Endodermal cell (in vitro differentiated cells): Measurements from ENCODE around the gene NFKBIZ. TPM values are rescaled to one million over a fixed set of nuclear protein-coding genes. Genes with fewer than 3 reads are reported as not detected.

ENCODE experiments used
- DNase-seq: peaks from one replicate; pipeline ENCODE4 v3.0.0-alpha.2; 2017
- H3K27ac ChIP-seq: 2 replicates; pipeline ENCODE4 v1.5.1; 2013; ENCODE audit warnings: mild to moderate bottlenecking, low read depth, low read length, moderate library complexity
- H3K27me3 ChIP-seq: 2 replicates; pipeline ENCODE4 v1.6.1; 2013; ENCODE audit warnings: mild to moderate bottlenecking, low read length, moderate library complexity; ENCODE audit not compliant: insufficient read depth, control insufficient read depth, poor library complexity, severe bottlenecking
- H3K36me3 ChIP-seq: 2 replicates; pipeline ENCODE4 v1.7.0; 2013; ENCODE audit warnings: mild to moderate bottlenecking, low read length, moderate library complexity; ENCODE audit not compliant: control insufficient read depth, insufficient read depth
- H3K4me1 ChIP-seq: one replicate; pipeline ENCODE4 v1.7.0; 2013; ENCODE audit warnings: low read length; ENCODE audit not compliant: control insufficient read depth, insufficient read depth
- H3K4me3 ChIP-seq: 2 replicates; pipeline ENCODE4 v1.5.1; 2013; ENCODE audit warnings: mild to moderate bottlenecking, low read length, moderate library complexity
- H3K9ac ChIP-seq: 2 replicates; pipeline ENCODE4 v1.6.1; 2013; ENCODE audit warnings: mild to moderate bottlenecking, low read length, moderate library complexity; ENCODE audit not compliant: poor library complexity, severe bottlenecking; ENCODE audit errors: extremely low read depth
- H3K9me3 ChIP-seq: 2 replicates; pipeline ENCODE4 v1.6.1; 2013; ENCODE audit warnings: mild to moderate bottlenecking, low read length, moderate library complexity; ENCODE audit not compliant: control insufficient read depth
- H3K27ac Mint-ChIP-seq: 2 replicates; pipeline ENCODE4 v1.8.0; 2020; ENCODE audit warnings: mixed read lengths
- H3K27me3 Mint-ChIP-seq: 2 replicates; pipeline ENCODE4 v1.8.0; 2021; ENCODE audit warnings: mild to moderate bottlenecking, mixed read lengths; ENCODE audit not compliant: insufficient read depth
- H3K36me3 Mint-ChIP-seq: 2 replicates; pipeline ENCODE4 v1.8.0; 2020; ENCODE audit warnings: low read depth, mixed read lengths
- H3K4me1 Mint-ChIP-seq: 2 replicates; pipeline ENCODE4 v1.8.0; 2020; ENCODE audit warnings: mixed read lengths
- H3K4me3 Mint-ChIP-seq: 2 replicates; pipeline ENCODE4 v1.8.0; 2020; ENCODE audit warnings: mild to moderate bottlenecking, moderate library complexity, mixed read lengths
- H3K9me3 Mint-ChIP-seq: 2 replicates; pipeline ENCODE4 v1.8.0; 2020; ENCODE audit warnings: mild to moderate bottlenecking, mixed read lengths
- WGBS, 2 experiments: methylation state at CpG; one replicate each; pipeline versions ENCODE4 v1.1.5 to v1.1.7; 2013; ENCODE audit warnings: missing lambda C conversion rate in 2 of 2, mixed read lengths in 1 of 2; ENCODE audit not compliant: insufficient coverage in 1 of 2, insufficient read length in 1 of 2; 5-methylcytosine and 5-hydroxymethylcytosine counted together
- total RNA-seq, 2 donors: library from RNA; stranded (reverse); fragmentation: NEBNext Ultra II Directional in 1 of 2; extraction: Animal tissue kit (Norgen Biotek cat#: 25700) in 1 of 2; gene quantifications; 2 replicates in 1 of 2; 3 replicates in 1 of 2; pipeline ENCODE4 v1.2.1, GENCODE V29; 2021
- TF ChIP-seq, protein P1 (sequence below): fragments of 200-600 bp; sonication (generic); conservative IDR thresholded peaks from 2 replicates; pipeline ENCODE4 v1.5.0; 2021; ENCODE audit warnings: antibody characterized with exemption, mild to moderate bottlenecking

The NFKBIZ gene
- total RNA-seq, 2 donors from 2014 or later, result 5.9 to 6.6 TPM

DNA sequence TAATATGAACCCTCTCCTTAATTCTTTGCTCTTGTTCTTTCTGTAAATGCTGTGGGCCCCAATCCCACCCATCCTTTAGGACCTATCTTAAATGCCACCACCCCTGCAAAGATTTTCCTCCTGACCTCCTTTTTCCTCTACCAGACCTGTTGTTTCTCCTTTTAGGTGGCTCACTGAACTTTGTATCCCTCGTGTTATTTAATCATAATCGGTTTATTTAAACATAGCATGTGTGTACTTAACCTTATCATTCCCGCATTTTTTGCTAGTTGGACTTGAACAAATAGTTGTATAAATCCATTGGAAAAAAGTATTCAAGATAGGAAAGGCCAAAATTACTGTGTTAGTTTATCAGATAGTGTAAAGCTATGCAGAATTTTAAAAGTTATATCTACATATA lies 988 bp upstream of the NFKBIZ start:
- peak overlapping the region; percentile 89 for H3K4me3 Mint-ChIP-seq
- WGBS, 2 experiments, result 89% methylated on average over 3 of the region's 3 CpGs; no CpG with 5 or more reads in 1 of the 2 experiments
- no peak for DNase-seq
- H3K9me3 Mint-ChIP-seq, result no peaks in the 10 kb centered on the region
- peaks cover 18% of the 10 kb centered on the region for H3K4me1 Mint-ChIP-seq
- peaks cover 14% of the 10 kb centered on the region for H3K36me3 ChIP-seq
- H3K4me3 ChIP-seq, result peak overlapping the region; percentile 72
- H3K9ac ChIP-seq, result no peak overlapping the region
- H3K36me3 Mint-ChIP-seq, result peaks cover 15% of the 10 kb centered on the region
- no peak overlapping the region for H3K27ac ChIP-seq
- H3K27ac Mint-ChIP-seq, result no peak overlapping the region
- H3K27me3 ChIP-seq, result no peaks in the 10 kb centered on the region
- H3K27me3 Mint-ChIP-seq, result no peaks in the 10 kb centered on the region
- TF ChIP-seq, protein P1, sequence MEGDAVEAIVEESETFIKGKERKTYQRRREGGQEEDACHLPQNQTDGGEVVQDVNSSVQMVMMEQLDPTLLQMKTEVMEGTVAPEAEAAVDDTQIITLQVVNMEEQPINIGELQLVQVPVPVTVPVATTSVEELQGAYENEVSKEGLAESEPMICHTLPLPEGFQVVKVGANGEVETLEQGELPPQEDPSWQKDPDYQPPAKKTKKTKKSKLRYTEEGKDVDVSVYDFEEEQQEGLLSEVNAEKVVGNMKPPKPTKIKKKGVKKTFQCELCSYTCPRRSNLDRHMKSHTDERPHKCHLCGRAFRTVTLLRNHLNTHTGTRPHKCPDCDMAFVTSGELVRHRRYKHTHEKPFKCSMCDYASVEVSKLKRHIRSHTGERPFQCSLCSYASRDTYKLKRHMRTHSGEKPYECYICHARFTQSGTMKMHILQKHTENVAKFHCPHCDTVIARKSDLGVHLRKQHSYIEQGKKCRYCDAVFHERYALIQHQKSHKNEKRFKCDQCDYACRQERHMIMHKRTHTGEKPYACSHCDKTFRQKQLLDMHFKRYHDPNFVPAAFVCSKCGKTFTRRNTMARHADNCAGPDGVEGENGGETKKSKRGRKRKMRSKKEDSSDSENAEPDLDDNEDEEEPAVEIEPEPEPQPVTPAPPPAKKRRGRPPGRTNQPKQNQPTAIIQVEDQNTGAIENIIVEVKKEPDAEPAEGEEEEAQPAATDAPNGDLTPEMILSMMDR, result no peak
- no peaks in the 10 kb centered on the region for H3K9me3 ChIP-seq
- H3K4me1 ChIP-seq, result no peaks in the 10 kb centered on the region

DNA sequence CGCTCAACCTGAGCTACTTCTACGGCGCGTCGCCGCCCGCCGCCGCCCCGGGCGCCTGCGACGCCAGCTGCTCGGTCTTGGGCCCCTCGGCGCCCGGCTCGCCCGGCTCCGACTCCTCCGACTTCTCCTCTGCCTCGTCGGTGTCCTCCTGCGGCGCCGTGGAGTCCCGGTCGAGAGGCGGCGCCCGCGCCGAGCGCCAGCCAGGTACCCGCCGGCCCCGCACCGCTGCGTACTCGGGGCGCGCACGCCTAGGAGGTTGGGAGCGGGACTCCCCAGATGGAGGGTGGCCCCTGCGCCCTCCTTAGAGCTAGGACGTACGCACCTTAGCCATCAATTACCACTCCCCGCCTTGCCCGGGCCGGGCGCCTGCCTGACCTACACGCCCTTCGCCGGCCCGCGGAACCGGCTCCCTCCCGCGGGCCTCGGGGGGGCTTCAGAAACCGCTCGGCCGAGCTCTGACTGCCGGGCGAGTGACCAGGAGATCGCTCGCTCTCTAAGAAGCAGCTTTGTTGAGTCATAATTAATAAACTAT lies 466 bp downstream of the NFKBIZ start:
- no peaks in the 10 kb centered on the region for H3K9me3 ChIP-seq
- DNase-seq, result peak; percentile 82
- no peaks in the 10 kb centered on the region for H3K4me1 ChIP-seq
- peak overlapping the region; percentile 32 for H3K27ac ChIP-seq
- Mint-ChIP-seq H3K9me3 (no peaks in the 10 kb centered on the region), H3K27me3 (no peaks in the 10 kb centered on the region), H3K27ac (peak overlapping the region; percentile 93), H3K36me3 (peaks cover 26% of the 10 kb centered on the region), H3K4me1 (peaks cover 18% of the 10 kb centered on the region), H3K4me3 (peak overlapping the region; percentile 89)
- peak overlapping the region; percentile 58 for H3K9ac ChIP-seq
- H3K36me3 ChIP-seq, result peaks cover 27% of the 10 kb centered on the region
- 0% methylated on average over 31 to 67 of the region's 67 CpGs for WGBS, 2 experiments
- no peaks in the 10 kb centered on the region for H3K27me3 ChIP-seq
- TF ChIP-seq, protein P1, result peak; percentile 30
- H3K4me3 ChIP-seq, result peak overlapping the region; percentile 95

DNA sequence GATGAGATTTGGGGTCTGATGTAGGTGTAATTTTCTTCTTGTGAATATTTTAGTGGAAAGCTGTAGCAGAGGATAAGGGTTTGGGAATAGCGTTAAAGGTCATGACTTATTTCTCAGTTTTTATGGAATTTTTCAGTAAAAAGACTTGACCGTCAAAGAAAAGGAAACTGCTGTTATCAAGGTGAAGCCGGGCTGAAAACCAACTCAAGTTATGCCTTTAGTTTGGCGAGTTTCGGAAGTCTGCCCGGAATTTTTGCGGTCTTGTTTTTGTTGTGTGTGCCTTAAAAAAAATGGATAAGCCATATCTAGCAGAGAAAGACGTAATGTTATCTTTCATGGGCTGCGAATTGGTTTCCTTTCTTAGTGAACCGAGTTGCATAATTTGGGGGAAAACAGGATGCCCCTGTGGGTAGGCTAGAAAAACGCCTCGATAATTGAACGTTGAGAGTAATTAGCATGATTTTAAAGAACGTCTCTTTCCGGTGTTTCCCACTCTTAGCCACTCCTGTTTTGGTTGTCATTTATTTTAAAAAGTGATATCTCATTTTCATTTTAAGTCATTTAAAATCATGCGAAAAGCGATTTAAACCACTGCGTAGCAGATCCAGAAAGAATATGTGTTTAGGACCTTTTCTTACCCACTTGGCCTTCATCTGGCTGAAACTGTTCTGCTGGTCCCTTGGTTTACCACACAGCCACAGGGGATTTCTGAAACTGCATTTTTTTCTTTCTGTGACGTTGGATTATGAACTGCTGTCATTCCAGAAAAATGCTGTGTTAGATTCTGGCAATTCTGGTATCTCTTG lies 1.1 kb downstream of the NFKBIZ start:
- Mint-ChIP-seq H3K36me3 (peaks cover 31% of the 10 kb centered on the region), H3K4me3 (peak overlapping the region; percentile 89), H3K27me3 (no peaks in the 10 kb centered on the region), H3K27ac (peak overlapping the region; percentile 93), H3K4me1 (peaks cover 18% of the 10 kb centered on the region), H3K9me3 (no peaks in the 10 kb centered on the region)
- H3K36me3 ChIP-seq, result peaks cover 34% of the 10 kb centered on the region
- no peak overlapping the region for H3K27ac ChIP-seq
- H3K4me1 ChIP-seq, result no peaks in the 10 kb centered on the region
- no peaks in the 10 kb centered on the region for H3K27me3 ChIP-seq
- H3K9ac ChIP-seq, result peak overlapping the region; percentile 58
- TF ChIP-seq, protein P1, result no peak
- 4 to 6% methylated on average over 15 to 19 of the region's 19 CpGs for WGBS, 2 experiments
- H3K9me3 ChIP-seq, result no peaks in the 10 kb centered on the region
- no peak for DNase-seq
- peak overlapping the region; percentile 95 for H3K4me3 ChIP-seq
